GM19463 (cell line): ENCODE results near the gene CACNA2D3.

ENCODE experiments used
- ATAC-seq: cut with Tn5 transposase; IDR thresholded peaks from one replicate; pipeline ENCODE4 v1.9.1; 2021; ENCODE audit warnings: mild to moderate bottlenecking, moderate library complexity; ENCODE audit not compliant: unreplicated experiment

CACNA2D3 gene

DNA sequence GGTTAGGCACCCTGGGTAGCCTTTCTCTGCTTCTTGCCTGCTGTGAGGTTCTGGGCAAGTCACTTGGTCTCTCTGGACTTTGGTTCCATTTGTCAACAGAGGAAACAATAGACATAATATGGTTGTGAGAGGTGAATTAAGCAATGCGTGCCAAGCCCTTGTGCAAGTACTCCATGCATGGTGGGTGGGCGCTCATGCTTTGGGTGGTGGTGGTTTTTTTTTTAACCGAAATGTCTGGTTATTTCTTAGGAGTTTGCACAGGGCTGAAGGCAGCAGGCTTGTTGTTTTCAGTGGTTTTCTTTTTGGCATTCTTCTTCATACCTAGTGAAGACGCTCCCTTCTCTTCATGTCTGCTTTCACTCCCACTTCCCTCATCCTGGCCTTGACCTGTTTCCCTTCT is 889.7 kb downstream of the CACNA2D3 start:
- no peak for ATAC-seq

DNA sequence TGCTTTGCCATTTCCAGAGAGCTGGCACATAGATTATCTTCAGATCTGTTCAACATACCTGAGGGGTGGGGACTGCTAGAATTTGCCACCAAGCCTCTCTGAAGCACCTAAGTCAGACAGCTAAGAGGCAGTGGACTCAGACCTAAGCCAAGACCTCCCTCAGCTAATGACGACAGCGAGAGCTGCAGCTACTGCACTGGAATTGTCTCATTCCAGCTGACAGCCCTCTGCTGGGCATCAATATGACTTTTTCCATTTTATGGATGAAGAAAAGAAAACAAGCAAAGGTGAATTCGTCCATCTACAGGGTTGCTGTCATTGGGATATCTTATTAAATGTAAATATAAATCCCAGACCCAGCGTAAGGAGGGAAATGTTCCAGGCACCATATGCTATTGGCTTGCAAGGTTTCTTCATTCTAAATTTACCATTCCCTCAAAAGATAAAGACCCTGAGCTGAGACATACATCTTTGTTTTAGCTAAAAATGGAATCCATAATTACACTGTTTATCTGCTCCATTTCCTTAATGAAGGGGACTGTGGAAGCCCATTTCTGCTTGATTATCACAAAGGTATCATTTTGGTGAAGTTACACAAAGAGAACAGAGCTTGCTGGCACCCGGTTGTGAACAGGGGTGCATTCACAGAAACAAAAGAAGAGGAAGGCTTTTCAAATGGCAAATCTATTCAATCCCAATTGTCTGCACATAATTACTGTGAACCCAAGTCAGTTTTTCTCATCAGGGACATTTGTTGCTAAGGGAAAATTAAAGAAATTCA is 891.0 kb downstream of the CACNA2D3 start:
- no peak for ATAC-seq

DNA sequence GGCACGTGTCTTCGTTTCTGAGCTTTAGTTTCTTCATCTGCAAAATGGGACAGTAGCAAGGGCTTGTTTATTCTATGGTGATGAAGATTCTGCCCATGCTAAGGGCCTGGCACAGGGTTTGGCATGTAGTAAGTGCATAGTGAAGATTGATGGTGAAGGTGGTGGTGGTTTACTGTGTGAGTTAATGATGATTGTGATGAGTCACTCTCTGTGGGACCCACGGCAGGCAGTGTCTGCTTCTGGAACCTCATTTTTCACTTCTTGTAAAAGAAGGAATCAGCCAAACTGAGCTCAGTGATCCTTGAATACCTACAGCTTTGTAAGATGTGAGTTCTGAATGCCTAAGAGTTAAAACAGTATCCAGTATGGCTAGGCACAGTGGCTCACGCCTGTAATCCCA is 891.7 kb downstream of the CACNA2D3 start:
- ATAC-seq: no peak

DNA sequence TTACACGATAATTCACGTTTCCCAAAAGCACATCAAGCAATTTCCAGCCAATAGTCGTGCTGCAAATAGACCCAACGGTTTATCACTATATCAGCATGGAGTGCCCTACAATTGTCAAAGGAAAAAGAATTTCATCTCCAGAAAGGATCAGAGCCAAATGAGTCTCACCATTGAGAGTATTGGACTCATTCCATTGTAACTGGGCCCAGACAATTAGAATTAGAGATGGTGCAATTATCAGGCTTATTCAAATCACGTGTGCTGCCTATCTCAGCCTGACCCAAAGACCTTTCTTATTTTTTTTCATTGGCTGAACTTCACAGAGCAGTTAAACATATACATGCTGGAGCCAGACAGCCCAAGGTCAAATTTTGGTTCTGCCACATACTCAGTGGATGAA is 892.6 kb downstream of the CACNA2D3 start:
- ATAC-seq: no peak

DNA sequence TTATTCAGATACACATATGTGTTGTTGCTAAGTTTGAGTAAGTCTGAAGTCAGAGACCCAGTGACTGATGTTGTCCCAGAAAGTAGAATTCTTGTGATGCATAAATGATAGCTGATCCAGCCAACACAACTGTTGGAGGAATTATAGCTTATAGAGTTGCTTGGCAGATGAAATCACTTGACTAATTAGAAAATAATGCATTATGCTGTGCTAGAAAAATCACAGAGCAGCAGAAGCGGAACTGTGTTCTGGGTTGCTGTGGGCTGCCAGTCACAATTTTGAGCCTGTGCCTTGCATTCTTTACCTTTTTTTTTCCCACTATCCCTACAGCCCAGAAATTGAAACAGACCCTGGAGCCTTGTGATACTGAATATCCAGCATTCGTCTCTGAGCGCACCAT is 895.5 kb downstream of the CACNA2D3 start:
- ATAC-seq: no peak

GRCh38 chr3:55030938-55031337 is 908.6 kb downstream of the CACNA2D3 start:
- no peak for ATAC-seq

DNA sequence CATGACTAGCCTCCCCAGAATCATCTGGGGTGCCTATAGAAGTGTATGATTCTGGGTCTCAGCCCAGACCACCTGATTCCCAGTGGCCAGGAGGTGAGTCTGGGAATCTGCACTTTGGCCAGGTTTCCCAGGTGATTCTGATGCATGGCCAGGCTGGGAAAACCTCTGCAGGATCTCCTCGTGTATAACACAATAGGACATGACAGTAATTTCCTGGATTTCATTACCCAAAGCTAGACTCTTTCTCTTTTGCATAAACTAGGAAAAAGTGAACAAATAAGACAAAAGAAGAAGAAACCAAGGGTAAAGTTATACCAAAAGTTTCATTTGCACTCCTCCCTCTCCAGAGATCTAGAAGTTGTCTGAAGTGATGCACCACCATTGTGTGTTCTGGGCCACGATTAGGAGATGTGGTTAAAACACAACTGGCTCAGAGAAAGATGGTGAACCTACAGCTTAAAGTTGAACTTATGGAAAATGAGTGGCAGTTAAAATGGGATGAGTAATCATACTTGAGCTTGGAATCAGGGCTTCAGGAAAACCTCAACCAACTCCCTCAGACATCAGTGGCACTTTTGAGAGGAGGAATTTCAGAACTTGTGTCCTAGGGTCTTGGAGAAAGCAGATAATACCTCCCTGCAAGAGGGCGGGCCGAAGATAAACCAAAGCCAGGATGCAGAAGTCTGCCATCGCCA is 914.7 kb downstream of the CACNA2D3 start:
- no peak for ATAC-seq

GRCh38 chr3:55042591-55042990 is 920.2 kb downstream of the CACNA2D3 start:
- no peak for ATAC-seq

DNA sequence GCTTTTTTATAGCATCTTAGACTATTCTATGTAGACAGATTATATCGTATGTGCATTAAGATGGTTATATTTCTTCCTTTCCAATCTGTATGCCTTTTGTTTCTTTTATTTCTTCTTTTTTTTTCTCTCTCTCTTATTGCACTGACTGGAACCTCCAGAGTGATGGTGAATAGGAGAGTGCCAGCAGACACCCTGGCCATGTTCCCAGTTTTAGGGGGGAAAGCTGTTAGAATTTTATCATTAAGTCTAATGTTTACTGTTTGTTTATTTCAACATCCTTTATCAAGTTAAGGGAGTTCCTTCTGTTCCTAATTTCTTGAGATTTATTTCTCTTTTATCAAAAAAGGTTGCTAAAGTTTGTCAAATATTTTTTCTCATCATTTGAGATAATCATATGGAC is 922.1 kb downstream of the CACNA2D3 start:
- ATAC-seq: no peak

DNA sequence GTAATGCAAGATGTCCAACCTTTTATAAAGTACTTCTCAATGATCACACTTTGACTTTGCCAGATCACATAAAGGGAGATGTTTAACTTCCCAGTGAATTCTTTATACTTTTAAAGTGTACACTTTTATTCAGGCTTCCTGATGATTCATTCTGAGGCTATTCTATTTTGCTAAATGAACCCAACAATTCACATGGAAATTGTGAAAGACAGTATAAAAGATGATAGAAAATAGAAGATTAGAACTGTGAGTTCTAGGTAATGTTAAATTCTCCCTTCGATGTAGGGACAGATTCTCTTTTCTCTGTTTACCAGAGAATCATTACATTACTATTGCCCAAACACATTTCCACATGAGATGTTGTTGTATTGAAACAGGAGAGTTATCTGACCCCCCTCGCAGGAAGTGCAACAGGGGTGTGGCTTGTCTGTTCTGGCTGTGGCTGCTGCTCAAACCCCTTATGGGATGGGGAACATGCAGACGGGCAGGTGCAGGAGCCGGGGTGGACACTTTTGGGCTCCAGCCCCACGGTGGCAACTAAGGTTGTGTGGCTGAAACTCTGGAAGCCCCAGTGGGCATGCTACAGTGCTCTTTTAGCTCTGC is 936.8 kb downstream of the CACNA2D3 start:
- no peak for ATAC-seq

- no peak for ATAC-seq
Measured at GRCh38 chr3:55060896-55061719, 938.8 kb downstream of the CACNA2D3 start.

DNA sequence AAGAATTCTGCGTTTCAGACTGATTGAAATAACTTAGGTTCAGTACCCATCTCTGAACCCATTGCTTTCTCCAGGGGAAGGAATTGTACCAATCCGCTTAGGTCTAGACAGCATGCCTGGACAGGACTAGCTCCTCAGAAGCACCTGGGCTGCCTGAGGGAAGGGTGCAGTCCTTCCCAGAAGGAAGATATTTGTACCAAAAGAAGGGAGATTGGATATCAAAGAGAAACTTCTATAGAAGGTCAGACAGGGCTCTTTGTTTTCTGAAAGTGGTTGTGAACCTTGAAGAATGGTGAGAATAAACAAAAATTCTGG is 939.3 kb downstream of the CACNA2D3 start:
- ATAC-seq: no peak

- no peak for ATAC-seq
Measured at GRCh38 chr3:55064164-55064563, 941.8 kb downstream of the CACNA2D3 start.

DNA sequence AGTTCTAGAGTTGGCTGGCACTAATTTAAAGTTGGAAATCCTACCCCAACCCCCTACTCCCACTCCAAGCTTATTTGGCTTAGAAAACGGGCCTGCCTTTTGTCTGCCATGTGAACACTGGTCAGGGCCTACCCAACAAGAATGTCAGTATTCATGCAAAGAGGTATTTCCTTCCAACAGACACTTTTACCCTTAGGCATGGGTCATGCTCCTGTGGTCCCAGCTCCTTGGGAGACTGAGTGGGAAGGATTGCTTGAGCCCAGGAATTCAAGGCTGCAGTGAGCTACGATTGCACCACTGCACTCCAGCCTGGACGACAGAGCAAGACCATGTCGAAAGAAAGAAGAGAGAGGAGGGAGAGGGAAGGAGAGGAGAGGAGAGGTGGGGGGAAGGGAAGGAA is 943.0 kb downstream of the CACNA2D3 start:
- no peak for ATAC-seq

DNA sequence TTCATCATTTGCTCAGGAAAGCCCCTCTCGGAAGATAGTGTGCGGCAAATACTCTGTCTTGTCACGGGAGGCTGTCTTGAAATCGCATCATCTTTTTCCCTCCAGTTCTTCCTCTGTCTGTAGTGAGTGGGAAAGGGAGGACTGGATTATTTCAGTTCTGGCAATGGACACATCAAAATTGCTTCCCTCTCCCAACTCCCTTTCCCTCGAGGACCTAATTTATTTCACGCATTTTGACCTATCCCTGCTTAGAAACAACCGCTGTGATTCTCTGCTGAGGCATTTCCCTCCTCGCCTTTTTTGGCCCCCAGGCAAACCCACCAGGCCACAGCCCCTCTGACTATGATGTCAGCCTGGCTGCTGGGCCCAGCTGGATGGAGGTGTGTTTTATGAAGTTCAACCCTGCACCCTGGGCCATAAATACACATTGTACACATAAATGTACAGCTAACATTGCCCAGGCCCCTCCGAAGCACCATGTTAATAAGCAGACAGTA is 944.2 kb downstream of the CACNA2D3 start:
- ATAC-seq: no peak

DNA sequence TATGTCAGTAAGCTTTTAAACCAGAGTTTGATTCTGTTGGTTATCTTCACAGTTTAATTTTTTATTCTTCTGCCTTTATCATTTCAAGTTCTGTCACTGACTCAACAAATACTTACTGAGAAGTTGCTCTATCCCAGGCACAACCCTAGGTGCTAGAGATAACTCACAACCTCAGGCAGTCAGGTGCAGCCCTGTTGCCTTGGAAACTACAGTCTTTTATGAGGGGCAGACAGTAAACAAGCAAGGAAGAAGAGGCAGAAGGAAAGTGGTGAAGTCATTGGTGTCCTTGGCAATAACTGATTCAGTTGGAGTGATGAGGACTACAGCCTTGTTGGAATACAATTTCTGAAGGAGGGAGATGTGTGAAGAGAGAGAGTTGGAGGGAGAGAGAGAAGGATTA is 947.6 kb downstream of the CACNA2D3 start:
- ATAC-seq: no peak

DNA sequence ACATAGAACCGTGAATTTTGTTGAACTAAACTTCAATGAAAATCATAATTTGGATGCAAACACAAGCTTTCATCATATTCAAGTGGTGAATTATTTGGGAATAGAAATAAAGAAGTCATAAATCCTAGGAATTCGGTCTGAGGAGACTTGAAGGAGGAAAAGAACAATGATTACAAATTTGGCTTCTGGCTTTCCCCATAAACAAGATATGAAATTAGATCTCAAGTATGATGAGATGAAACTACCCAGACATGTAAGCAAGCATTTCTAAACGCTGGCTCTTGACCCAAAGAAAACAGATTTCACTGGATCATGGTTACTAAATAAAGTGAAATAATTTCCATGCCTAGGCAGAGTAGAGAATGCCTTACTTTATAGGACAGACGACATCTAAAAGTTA is 952.4 kb downstream of the CACNA2D3 start:
- no peak for ATAC-seq

DNA sequence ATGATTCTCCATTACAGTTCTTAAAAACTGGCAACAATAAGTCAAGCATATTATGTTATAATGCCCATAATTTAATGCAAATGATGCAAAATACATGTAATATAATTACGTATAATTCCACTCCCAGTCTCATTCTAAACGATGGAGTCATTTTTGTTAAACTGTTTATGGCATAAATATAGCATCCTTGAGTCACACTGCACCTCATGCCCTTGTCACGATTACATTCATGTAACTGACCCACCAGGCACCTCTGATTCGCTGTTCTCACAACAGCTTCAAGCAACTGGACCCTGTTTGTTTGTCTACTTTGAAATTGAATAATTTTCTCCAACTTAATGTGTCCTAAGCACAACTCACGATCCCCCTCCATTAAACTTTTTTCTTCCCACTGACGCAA is 953.5 kb downstream of the CACNA2D3 start:
- no peak for ATAC-seq

DNA sequence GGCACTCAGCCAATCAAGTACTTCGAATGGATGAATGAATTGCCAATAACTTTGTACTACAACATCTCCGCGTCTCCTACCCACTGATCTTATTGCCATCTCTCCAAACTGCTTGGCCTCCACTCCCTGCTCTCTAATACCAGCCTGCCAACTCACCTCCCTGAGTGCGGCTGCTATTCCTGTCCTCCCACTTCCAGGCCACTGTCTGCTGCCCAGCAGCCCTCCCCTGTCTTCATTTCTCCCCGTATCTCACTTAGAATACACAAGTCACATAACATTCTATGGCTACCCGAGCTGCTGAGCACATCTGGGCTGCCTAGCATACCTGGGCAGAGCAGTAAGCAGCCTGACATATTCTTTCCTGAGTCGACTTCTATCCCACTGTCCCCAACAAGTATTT is 955.4 kb downstream of the CACNA2D3 start:
- ATAC-seq: no peak

DNA sequence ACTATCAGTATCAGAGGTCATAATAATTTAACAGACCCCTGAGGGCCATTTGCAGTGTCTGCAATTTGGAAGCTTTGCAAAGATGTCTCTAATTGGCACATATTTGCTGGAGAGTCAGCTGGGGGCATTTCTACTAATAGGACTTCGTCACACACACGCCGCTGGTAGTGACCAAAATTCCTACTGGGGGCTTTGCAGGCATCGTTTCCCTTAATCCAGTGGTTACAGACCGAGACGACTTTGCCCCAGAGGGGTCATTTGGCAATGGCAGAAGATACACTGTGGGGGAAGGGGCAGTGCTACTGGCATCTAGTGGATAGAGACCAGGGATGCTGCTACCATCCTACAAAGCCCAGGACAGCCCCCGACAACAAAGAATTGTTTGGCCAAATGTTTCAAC is 956.5 kb downstream of the CACNA2D3 start:
- ATAC-seq: no peak

- no peak for ATAC-seq
Measured at GRCh38 chr3:55085231-55085630, 962.9 kb downstream of the CACNA2D3 start.
